H1 (cell line): ENCODE measurements around the gene GP9. TPM values are rescaled to one million over a fixed set of nuclear protein-coding genes. Genes with fewer than 3 reads are reported as not detected.

Experiments used
- CTCF ChIA-PET: fragments of 300-600 bp; sonication (Branson Sonifier 250); formaldehyde crosslinking; loops from one replicate; lab custom pipeline; 2021; ENCODE audit not compliant: partially characterized antibody; lab: Charles Lee
- POLR2A ChIA-PET: fragments of 300-600 bp; sonication (Branson Sonifier 250); formaldehyde crosslinking; loops from one replicate; lab custom pipeline; 2021; ENCODE audit warnings: inconsistent platforms; ENCODE audit not compliant: partially characterized antibody; lab: Charles Lee
- DNase-seq, 2 experiments: peaks; one replicate each; pipeline versions ENCODE4 v3.0.0 to v3.0.0-alpha.2; 2010 to 2022; ENCODE audit warnings: low spot score in 2 of 2, low read depth in 1 of 2, mixed read lengths in 1 of 2
- FAIRE-seq: peaks from 2 replicates; lab custom pipeline; 2011; peaks lifted over from hg19 to GRCh38; lab: Jason Lieb, UNC
- H2AFZ ChIP-seq: 2 replicates; pipeline ENCODE4 v1.8.1; 2012; ENCODE audit warnings: low read length, inconsistent platforms
- H2AK5ac ChIP-seq: 2 replicates; pipeline ENCODE4 v1.6.1; 2013; ENCODE audit warnings: low read depth, low read length
- H2BK120ac ChIP-seq: replicated peaks from 2 replicates; pipeline ENCODE3; 2013; ENCODE audit warnings: low read depth, low read length, inconsistent platforms
- H2BK12ac ChIP-seq: 2 replicates; pipeline ENCODE4 v1.6.1; 2013; ENCODE audit warnings: low read depth, low read length
- H2BK15ac ChIP-seq: 2 replicates; pipeline ENCODE4 v1.6.1; 2013; ENCODE audit warnings: low read length
- H2BK20ac ChIP-seq: 2 replicates; pipeline ENCODE4 v1.6.1; 2013; ENCODE audit warnings: low read length
- H2BK5ac ChIP-seq: 2 replicates; pipeline ENCODE4 v1.6.1; 2013; ENCODE audit warnings: low read depth, low read length
- H3K14ac ChIP-seq: 2 replicates; pipeline ENCODE4 v1.6.1; 2013; ENCODE audit warnings: inconsistent platforms; ENCODE audit not compliant: insufficient read length
- H3K18ac ChIP-seq: 2 replicates; pipeline ENCODE4 v1.6.1; 2013; ENCODE audit warnings: low read length; ENCODE audit errors: extremely low read depth
- H3K23ac ChIP-seq: 2 replicates; pipeline ENCODE4 v1.6.1; 2013; ENCODE audit warnings: inconsistent platforms; ENCODE audit not compliant: insufficient read length
- H3K23me2 ChIP-seq: 2 replicates; pipeline ENCODE4 v1.6.1; 2013; ENCODE audit warnings: low read depth, low read length
- H3K27ac ChIP-seq: 2 replicates; pipeline ENCODE4 v1.6.1; 2011; ENCODE audit warnings: low read depth, low read length, inconsistent platforms
- H3K27me3 ChIP-seq, 4 experiments: replicated peaks in 1 of 4; 1 replicate in 1 of 4; 2 replicates in 3 of 4; pipeline versions ENCODE4 v1.6.1 to v1.8.1; 2011 to 2013; ENCODE audit warnings: low read length in 3 of 4, mild to moderate bottlenecking in 3 of 4, inconsistent platforms in 2 of 4, mixed read lengths in 2 of 4, moderate library complexity in 1 of 4; ENCODE audit not compliant: control insufficient read depth in 3 of 4, insufficient read depth in 3 of 4; ENCODE audit errors: extremely low read depth in 1 of 4
- H3K36me3 ChIP-seq, 4 experiments: 2 replicates each; pipeline versions ENCODE4 v1.6.1 to v1.8.1; 2011 to 2013; ENCODE audit warnings: mild to moderate bottlenecking in 4 of 4, low read length in 3 of 4, moderate library complexity in 2 of 4, control low read depth in 1 of 4, inconsistent platforms in 1 of 4; ENCODE audit not compliant: insufficient read depth in 4 of 4, control insufficient read depth in 2 of 4
- H3K4ac ChIP-seq: replicated peaks from 2 replicates; pipeline ENCODE3; 2013; ENCODE audit warnings: low read length, low read depth, mixed read lengths, inconsistent platforms; ENCODE audit not compliant: insufficient read length
- H3K4me1 ChIP-seq, 4 experiments: replicated peaks in 1 of 4; 1 replicate in 1 of 4; 2 replicates in 3 of 4; pipeline versions ENCODE4 v1.6.1 to v1.8.1; 2011 to 2013; ENCODE audit warnings: low read length in 3 of 4, inconsistent platforms in 2 of 4, mixed read lengths in 1 of 4; ENCODE audit not compliant: insufficient read depth in 4 of 4, control insufficient read depth in 3 of 4
- H3K4me2 ChIP-seq, 2 experiments: 2 replicates each; pipeline versions ENCODE4 v1.6.1 to v1.8.1; 2011 to 2013; ENCODE audit warnings: low read depth in 2 of 2, low read length in 2 of 2, control low read depth in 1 of 2, inconsistent platforms in 1 of 2, mild to moderate bottlenecking in 1 of 2; ENCODE audit not compliant: insufficient read depth in 1 of 2
- H3K4me3 ChIP-seq, 4 experiments: fragments of 200-600, 300-600 bp in 1 of 4; sonication (generic), shearing (Covaris generic), sonication (Bioruptor Twin) in 1 of 4; 2 replicates each; pipeline versions ENCODE4 v1.5.1 to v1.8.1; 2011 to 2016; ENCODE audit warnings: low read length in 4 of 4, low read depth in 3 of 4, control low read depth in 2 of 4, inconsistent platforms in 2 of 4, mild to moderate bottlenecking in 2 of 4, mixed read lengths in 1 of 4, moderate library complexity in 1 of 4; ENCODE audit not compliant: insufficient read depth in 2 of 4; ENCODE audit errors: extremely low read depth in 1 of 4
- H3K56ac ChIP-seq: replicated peaks from 2 replicates; pipeline ENCODE3; 2013; ENCODE audit warnings: low read depth, mild to moderate bottlenecking, mixed read lengths, low read length, inconsistent platforms; ENCODE audit not compliant: insufficient read length
- H3K79me1 ChIP-seq: 2 replicates; pipeline ENCODE4 v1.6.1; 2013; ENCODE audit warnings: low read depth, low read length, control low read depth
- H3K79me2 ChIP-seq, 2 experiments: 2 replicates each; pipeline versions ENCODE4 v1.6.1 to v1.8.1; 2012 to 2013; ENCODE audit warnings: low read length in 2 of 2, mild to moderate bottlenecking in 2 of 2, inconsistent platforms in 1 of 2; ENCODE audit not compliant: insufficient read depth in 2 of 2, control insufficient read depth in 1 of 2
- H3K9ac ChIP-seq, 4 experiments: replicated peaks in 1 of 4; 1 replicate in 1 of 4; 2 replicates in 3 of 4; pipeline versions ENCODE4 v1.6.1 to v1.8.1; 2011 to 2013; ENCODE audit warnings: low read depth in 3 of 4, low read length in 3 of 4, control low read depth in 2 of 4, mild to moderate bottlenecking in 2 of 4, moderate library complexity in 2 of 4, inconsistent platforms in 1 of 4; ENCODE audit errors: extremely low read depth in 1 of 4
- H3K9me3 ChIP-seq, 2 experiments: 2 replicates each; pipeline versions ENCODE4 v1.6.1 to v1.8.1; 2012 to 2013; ENCODE audit warnings: mild to moderate bottlenecking in 2 of 2, moderate library complexity in 2 of 2, control low read depth in 1 of 2, inconsistent platforms in 1 of 2, low read depth in 1 of 2, low read length in 1 of 2, mixed read lengths in 1 of 2; ENCODE audit not compliant: insufficient read depth in 2 of 2
- H4K20me1 ChIP-seq, 2 experiments: replicated peaks in 1 of 2; 2 replicates each; pipeline versions ENCODE3 to v1.8.1; 2011 to 2013; ENCODE audit warnings: inconsistent platforms in 2 of 2, low read length in 2 of 2, mild to moderate bottlenecking in 1 of 2; ENCODE audit not compliant: insufficient read depth in 2 of 2, control insufficient read depth in 1 of 2
- H4K5ac ChIP-seq: 2 replicates; pipeline ENCODE4 v1.6.1; 2013; ENCODE audit warnings: low read length, low read depth, mixed read lengths, inconsistent platforms; ENCODE audit not compliant: insufficient read length
- H4K8ac ChIP-seq: 2 replicates; pipeline ENCODE4 v1.8.0; 2013; ENCODE audit warnings: mild to moderate bottlenecking, moderate library complexity, low read length, inconsistent platforms; ENCODE audit not compliant: insufficient read depth; ENCODE audit errors: extremely low read depth
- H4K91ac ChIP-seq: replicated peaks from 2 replicates; pipeline ENCODE3; 2013; ENCODE audit warnings: low read length, mixed read lengths, inconsistent platforms; ENCODE audit not compliant: insufficient read length
- POLR2AphosphoS5 ChIP-seq: IDR thresholded peaks from 2 replicates; pipeline ENCODE4 v1.6.1; 2011; ENCODE audit warnings: low read depth, low read length
- RXRA ChIP-seq: IDR thresholded peaks from 2 replicates; pipeline ENCODE4 v1.6.1; 2011; ENCODE audit warnings: low read depth, mild to moderate bottlenecking, low read length, moderate library complexity; ENCODE audit not compliant: insufficient read depth
- SIX5 ChIP-seq: IDR thresholded peaks from 2 replicates; pipeline ENCODE4 v1.6.1; 2011; ENCODE audit warnings: mild to moderate bottlenecking, low read depth, low read length
- WGBS, 2 experiments: shearing (Covaris generic) in 1 of 2; methylation state at CpG; one replicate each; pipeline versions ENCODE4 v1.1.6 to v1.1.7; 2013 to 2015; ENCODE audit warnings: low lambda C conversion rate in 2 of 2, mixed read lengths in 2 of 2, inconsistent platforms in 1 of 2, low coverage in 1 of 2, missing lambda C conversion rate in 1 of 2; ENCODE audit not compliant: insufficient replicate concordance in 2 of 2, insufficient coverage in 1 of 2, insufficient read length in 1 of 2; ENCODE audit errors: extremely low coverage in 1 of 2, missing lambda C conversion rate in 1 of 2; 5-methylcytosine and 5-hydroxymethylcytosine counted together
- polyA plus RNA-seq, 7 experiments: library from polyadenylated mRNA; depleted of rRNA in 3 of 7; stranded (reverse) in 5 of 7; unstranded in 2 of 7; fragments of >200 nt in 5 of 7; fragments of 200-250 nt in 2 of 7; gene quantifications; 1 replicate in 5 of 7; 2 replicates in 1 of 7; 4 replicates in 1 of 7; pipeline versions ENCODE4 v1.2.1 to v1.2.3, GENCODE V29; 2011 to 2013; ENCODE audit warnings: missing spikeins in 2 of 7, mixed read lengths in 2 of 7
- total RNA-seq: library from RNA; stranded (reverse); fragmentation: NEBNext Ultra II Directional; extraction: Animal tissue kit (Norgen Biotek cat#: 25700); gene quantifications from 2 replicates; pipeline ENCODE4 v1.2.1, GENCODE V29; 2021

The GP9 gene
- total and polyA plus RNA-seq, 2 of the 8 experiments (the other 6 are each of a cell fraction or from before 2014, with no cell fraction given), result not detected

DNA sequence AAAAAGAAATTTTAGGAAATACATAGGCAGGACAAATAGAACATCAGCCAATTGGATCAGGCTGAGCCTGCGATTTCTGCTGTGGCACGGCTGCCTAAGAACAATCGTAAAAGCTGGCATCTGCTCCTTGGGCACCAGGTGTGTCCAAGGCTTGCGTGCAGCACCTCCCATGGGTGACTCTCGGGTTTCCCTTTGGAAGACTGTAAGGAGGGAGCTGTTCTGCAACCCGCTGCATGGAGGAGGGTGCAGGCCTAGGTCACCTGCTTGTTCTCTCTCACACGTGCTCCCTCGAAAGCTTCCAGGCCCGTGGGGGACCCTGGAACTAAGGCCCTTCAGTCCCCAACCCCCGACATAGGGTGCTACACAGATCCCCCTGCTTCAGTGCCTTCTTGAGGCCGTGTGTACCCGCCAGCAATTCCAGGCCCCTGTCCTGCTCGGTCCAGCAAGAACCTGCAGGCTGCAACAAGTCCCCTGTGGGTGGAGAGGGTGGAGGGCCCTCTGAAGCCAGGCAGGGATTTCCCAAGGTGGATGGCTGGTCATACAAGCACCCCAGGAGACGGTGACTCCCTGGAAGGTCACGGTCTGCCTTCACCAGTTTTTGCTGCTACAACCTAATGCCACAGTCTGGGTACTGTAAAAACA is 3.4 kb downstream of the GP9 start:
- H3K56ac ChIP-seq, result no peak overlapping the region
- H3K14ac ChIP-seq, result no peak overlapping the region
- no peaks in the 10 kb centered on the region for H3K27me3 ChIP-seq
- POLR2A ChIA-PET, result no interaction called here
- no peak overlapping the region for H3K23ac ChIP-seq
- H3K36me3 ChIP-seq, result no peaks in the 10 kb centered on the region
- H2BK120ac ChIP-seq, result no peak overlapping the region
- H3K18ac ChIP-seq, result no peak overlapping the region; the same call in 1 of the 2 replicates
- no peak overlapping the region for H4K5ac ChIP-seq
- no peak overlapping the region for H3K27ac ChIP-seq
- H3K4ac ChIP-seq, result no peak overlapping the region
- H3K4me3 ChIP-seq, result no peak overlapping the region
- no peaks in the 10 kb centered on the region for H3K9me3 ChIP-seq
- no peak overlapping the region for H2BK12ac ChIP-seq
- no peaks in the 10 kb centered on the region for H3K79me2 ChIP-seq
- H2AFZ ChIP-seq, result no peak overlapping the region
- no peak overlapping the region for H2AK5ac ChIP-seq
- WGBS, 2 experiments, result 87% methylated on average over 15 of the region's 15 CpGs; no CpG with 5 or more reads in 1 of the 2 experiments
- no peak overlapping the region for H2BK15ac ChIP-seq
- DNase-seq (no peak), FAIRE-seq (no peak)
- TF ChIP-seq SIX5, result no peak
- TF ChIP-seq RXRA, result no peak
- no peak for TF ChIP-seq POLR2AphosphoS5
- no peak overlapping the region for H4K91ac ChIP-seq
- no peaks in the 10 kb centered on the region for H4K20me1 ChIP-seq
- CTCF ChIA-PET, result interaction anchor here (0.7 to 14.9 kb wide), 3 partner anchors 7 to 191 kb away, joined by 3 to 210 read pairs (median 3); partner anchors contain the start of gene GP9
- no peak overlapping the region for H2BK20ac ChIP-seq
- no peaks in the 10 kb centered on the region for H3K23me2 ChIP-seq
- no peak overlapping the region for H3K4me2 ChIP-seq
- no peaks in the 10 kb centered on the region for H3K79me1 ChIP-seq
- no peak overlapping the region for H3K9ac ChIP-seq
- H2BK5ac ChIP-seq, result no peak overlapping the region
- no peak overlapping the region for H4K8ac ChIP-seq
- H3K4me1 ChIP-seq, result no peaks in the 10 kb centered on the region; a peak in 1 of 7 replicates
